ENCODE measurements around the gene ZYG11A.

The ZYG11A gene

GRCh38 chr1:52880206-52880605, 37.6 kb downstream of the ZYG11A start:
- DNase-seq: no peak

GRCh38 chr1:52887483-52887882, 44.9 kb downstream of the ZYG11A start:
- no peak for DNase-seq

DNA sequence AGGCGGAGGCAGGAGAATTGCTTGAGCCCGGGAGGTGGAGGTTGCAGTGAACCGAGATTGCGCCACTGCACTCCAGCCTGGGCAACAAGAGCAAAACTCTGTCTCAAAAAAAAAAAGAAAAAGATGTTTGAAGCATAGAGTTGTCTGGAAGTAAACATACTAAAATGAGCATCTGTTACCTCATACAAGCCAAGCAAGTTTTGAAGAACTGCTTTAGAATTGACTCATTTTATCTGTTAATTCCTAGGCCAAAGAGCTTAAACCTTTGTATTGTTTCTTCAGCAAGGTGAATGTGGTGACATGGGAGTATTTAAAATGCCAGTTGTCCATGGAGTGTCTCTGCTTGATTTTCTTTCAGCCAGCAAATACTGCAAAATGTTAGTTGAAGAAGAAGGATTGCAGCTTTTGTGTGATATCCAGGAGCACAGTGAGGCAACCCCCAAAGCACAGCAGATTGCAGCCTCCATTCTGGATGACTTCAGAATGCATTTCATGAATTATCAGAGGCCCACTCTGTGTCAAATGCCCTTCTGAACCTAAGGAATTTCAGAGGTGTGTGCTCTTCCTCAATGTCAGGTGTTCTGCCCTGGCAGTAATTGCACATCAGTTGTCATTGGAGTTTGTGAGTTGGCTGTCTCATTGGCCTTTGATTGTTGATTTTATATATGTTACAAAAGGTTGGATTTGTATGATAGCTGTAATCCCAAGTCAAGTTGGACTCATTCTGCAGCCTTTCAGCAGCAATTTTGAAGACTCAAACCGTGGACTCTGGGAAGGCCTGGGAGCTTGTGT, 50.1 kb downstream of the ZYG11A start:
- DNase-seq: no peak

- no peak for DNase-seq
Observed at GRCh38 chr1:52899445-52899894, 56.9 kb downstream of the ZYG11A start.

- DNase-seq: no peak
Observed at GRCh38 chr1:52900402-52900801, 57.8 kb downstream of the ZYG11A start.

GRCh38 chr1:52901384-52901783, 58.8 kb downstream of the ZYG11A start:
- no peak for DNase-seq

- no peak for DNase-seq
Observed at GRCh38 chr1:52904208-52904926, 61.8 kb downstream of the ZYG11A start.

DNA sequence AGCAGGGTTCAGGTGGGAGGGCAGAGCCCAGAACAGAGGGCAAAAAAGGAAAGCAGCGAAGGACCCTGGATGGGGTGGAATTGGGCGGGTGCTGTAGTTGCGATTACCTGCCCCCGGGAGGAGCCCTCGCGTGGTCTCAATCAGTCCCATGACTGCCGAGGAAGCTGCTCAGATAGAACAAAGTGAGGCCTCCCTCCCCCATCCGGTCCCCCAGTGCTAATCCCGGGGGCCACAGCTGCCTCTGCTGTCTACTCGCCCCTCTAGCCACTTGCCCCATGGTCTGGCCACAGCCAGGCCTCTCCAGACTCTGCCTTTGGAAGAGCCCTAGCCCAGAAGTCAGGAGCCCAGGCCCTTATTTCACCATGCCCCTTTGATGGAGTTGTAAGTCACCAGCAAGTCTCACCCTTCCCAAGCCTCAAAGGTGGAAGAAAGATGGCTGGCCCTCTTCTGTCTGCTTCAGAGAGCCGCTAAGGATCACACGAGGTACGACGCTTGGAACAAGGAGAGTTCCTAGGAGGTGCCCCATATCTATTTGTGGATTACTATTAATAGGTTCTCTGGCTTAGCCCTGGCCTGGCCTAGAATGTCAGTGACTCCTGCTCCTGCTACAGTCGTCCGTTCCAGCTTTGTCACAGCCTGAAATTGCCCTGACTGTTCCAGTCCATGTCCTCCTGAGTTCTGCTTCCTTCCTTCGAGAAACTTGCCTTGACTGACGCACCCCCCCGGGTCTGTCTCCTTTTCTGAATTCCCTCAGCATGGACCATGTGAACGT, 62.6 kb downstream of the ZYG11A start:
- DNase-seq: no peak

DNA sequence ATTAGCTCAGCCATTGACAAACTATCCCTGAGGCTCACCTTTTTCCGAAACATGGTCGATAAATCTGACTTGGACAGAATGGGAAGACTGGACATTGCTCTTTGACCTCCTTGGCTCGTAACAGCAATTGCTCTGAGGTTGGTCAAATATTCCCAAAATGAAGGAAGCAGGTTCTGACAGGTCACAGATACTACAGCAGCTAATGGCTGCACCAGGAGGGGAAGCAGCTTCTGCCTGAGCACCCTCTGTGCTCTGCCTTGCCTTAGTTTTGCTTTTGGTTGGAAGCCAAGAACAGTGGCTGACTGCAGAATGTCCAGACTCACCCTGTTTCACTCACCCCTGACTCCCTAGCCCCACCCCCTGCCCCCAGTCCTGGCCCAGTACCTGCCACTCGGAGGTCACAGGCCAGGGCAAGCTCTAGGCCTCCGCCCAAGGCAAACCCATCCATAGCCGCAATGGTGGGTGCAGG, 63.6 kb downstream of the ZYG11A start:
- no peak for DNase-seq

GRCh38 chr1:52907068-52907811, 64.7 kb downstream of the ZYG11A start:
- no peak for DNase-seq

GRCh38 chr1:52907812-52908153, 65.2 kb downstream of the ZYG11A start:
- DNase-seq: no peak

- DNase-seq: no peak
Observed at GRCh38 chr1:52911541-52911940, 69.0 kb downstream of the ZYG11A start.

GRCh38 chr1:52913014-52913413, 70.5 kb downstream of the ZYG11A start:
- DNase-seq: no peak

GRCh38 chr1:52913537-52913936, 71.0 kb downstream of the ZYG11A start:
- DNase-seq: no peak

- DNase-seq: no peak
Observed at GRCh38 chr1:52914463-52914862, 71.9 kb downstream of the ZYG11A start.

DNA sequence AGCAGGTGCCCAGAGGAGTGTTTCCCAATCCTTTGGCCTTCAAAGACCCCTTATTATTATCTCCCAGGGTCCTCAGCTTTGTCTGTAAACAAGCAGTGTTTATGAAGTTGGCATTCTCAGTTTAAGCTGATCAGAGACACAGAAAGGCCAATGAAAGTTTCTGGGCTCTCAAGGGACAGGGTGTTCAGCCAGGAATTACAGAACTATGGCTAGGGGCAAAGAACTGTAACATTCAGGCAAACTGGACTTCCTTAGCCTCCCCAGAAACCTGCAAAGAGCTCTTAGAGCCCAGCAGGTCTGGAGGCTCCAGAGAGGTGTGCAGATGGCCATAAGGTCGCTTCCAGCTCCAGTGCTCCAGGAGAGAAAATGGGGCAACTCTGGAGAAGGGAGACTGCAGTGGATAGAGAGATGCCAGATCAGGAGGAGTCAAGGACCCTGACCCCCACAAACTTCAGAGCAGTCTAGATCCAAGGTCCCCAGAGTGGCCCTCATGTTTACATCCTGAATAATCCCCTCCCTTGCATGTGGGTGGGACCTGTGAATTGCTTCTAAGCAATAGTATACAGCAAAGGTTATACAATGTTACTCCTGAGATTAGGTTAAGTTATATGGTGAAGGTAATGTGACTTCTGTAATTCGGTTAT, 72.8 kb downstream of the ZYG11A start:
- DNase-seq: no peak

- no peak for DNase-seq
Observed at GRCh38 chr1:52915855-52916220, 73.3 kb downstream of the ZYG11A start.

GRCh38 chr1:52916241-52916975, 73.8 kb downstream of the ZYG11A start:
- DNase-seq: no peak

- no peak for DNase-seq
Observed at GRCh38 chr1:52917156-52917555, 74.6 kb downstream of the ZYG11A start.

GRCh38 chr1:52917581-52917980, 75.0 kb downstream of the ZYG11A start:
- DNase-seq: no peak

GRCh38 chr1:52918201-52918600, 75.6 kb downstream of the ZYG11A start:
- no peak for DNase-seq
